GM19238 (cell line): ENCODE measurements around the gene ARFGEF2.
"Not testable (repeated sequence)": the region's sequence is repeated elsewhere in the genome, so short reads cannot be mapped to it uniquely, and the experiment has no call there.

Experiments used
- DNase-seq: peaks from one replicate; pipeline ENCODE4 v3.0.0; 2011; ENCODE audit warnings: low spot score; ENCODE audit not compliant: insufficient read length

ARFGEF2 gene

GRCh38 chr20:48951041-48951440 lies 29.5 kb downstream of the ARFGEF2 start:
- DNase-seq, result no peak

DNA sequence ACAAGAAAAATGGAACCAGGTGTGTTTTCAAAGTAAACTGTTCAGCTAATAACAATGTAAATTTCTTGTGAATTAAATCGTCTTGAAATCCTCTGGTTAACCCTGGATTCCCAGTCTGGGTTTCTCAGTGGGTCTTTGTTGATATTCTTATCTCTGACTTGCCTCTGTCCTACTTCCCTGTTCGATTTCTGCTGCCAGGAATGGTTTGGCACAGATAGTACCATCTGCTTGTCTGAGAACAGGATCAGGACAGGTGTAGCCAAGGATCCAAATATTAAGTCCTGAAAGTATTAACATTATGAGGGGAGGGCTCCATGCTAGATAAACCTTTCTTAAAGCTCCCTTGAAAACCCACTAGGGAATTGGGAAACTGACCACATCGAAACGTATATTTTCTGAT lies 30.1 kb downstream of the ARFGEF2 start:
- DNase-seq, result no peak

- no peak for DNase-seq
These were observed 31.1 kb downstream of the ARFGEF2 start for GRCh38 chr20:48952656-48953055.

DNA sequence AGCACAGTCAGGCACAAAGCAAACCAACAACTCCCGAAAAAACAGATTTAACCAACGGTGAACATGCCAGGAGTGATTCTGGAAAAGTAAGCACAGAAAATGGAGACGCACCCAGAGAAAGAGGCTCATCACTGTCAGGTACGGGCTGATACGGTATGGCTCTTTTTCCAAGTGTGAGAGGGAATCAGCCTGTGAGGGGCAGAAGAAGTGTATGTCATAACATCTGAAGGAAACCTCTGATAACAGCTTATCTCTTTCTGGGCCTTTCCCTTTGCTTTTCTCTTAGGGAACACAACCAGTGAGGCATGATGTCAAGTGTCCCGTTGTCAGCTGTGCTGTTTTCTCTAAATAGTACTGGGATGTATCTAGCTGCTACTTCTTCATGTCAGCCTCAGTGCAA lies 32.1 kb downstream of the ARFGEF2 start:
- DNase-seq, result no peak

GRCh38 chr20:48956052-48956451 lies 34.5 kb downstream of the ARFGEF2 start:
- DNase-seq, result no peak

GRCh38 chr20:48957053-48957481 lies 35.6 kb downstream of the ARFGEF2 start:
- no peak for DNase-seq

DNA sequence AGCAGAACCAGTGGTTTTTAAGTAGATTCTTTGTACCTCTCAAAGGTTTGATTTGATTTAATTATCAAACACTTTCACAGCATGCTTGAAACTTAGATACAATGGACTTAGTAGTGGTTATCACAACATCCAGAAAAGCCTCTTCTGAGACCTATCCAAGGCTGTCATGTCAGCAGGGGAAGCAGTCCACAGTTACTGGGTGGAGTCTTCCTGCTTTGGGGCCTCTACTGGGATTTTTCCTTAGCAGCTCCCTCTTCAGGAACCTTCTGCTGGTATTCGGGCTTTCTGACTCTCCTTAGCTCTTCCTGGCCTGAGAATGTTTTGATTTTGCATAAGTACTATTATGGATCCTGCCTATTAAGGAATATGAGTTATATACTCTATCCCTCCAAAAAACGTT lies 36.0 kb downstream of the ARFGEF2 start:
- no peak for DNase-seq

DNA sequence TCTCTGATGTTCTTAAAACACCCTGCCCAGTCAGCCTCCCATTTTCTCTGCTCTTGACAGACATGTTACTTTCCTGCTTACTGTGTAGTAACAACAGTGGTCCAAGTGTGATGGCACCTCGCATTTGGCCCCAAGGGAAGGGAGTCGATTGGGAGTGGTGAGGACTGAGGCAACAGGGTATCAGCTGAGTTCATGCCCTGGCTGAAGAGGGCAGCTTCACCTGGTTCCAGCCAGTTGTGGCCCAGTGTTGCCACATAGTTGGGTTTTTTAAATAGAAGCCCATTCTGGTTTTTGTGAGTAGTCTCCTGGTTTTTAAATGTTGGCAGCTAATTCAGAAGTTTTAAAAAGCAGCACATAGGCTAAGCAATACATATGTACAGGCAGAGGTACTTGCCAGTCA lies 37.2 kb downstream of the ARFGEF2 start:
- DNase-seq, result no peak

DNA sequence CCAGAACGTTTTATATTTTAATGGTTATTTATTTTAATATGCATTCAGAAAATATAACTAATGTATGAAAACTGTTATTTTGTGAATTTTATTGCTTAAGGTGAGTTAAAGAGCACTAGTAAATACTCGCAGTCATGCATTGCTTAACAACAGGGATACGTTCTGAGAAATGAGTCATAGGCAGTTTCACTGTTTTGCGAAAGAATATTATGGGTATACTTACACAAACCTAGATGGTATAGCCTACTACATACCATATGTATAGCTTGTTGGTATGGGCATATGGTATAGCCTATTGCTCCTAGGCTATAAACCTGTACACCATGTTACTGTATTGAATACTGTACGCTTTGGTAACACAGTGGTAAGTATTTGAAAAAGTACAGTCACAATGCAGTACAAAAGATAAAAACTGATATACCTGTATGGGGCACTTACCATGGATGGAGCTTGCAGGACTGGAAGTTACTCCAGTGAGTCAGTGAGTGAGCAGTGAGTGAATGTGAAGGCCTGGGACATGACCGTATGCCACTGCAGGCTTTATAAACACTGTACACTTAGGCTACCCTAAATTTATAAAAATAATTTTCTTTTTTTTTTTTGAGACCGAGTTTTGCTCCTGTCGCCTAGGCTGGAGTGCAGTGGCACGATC lies 38.5 kb downstream of the ARFGEF2 start:
- no peak for DNase-seq

DNA sequence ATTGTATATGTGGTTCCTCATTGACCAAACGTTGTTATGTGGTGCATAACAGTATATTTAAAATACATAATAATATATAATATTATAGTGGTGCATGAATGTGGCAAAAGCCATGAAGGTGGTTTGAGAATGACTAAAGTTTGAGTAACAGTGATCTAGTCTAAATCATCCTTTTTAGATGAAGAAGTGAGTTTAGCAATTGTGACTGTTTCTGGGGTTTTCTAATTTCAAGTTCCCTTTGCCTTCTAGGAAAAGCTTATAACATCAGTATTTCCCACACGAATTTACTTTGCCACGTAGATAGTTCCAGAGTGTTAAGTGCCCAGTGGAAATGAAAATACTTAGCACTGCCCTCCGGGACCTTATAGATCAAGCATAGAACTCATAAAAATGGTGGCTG lies 40.9 kb downstream of the ARFGEF2 start:
- no peak for DNase-seq

- no peak for DNase-seq
These were observed 41.7 kb downstream of the ARFGEF2 start for GRCh38 chr20:48962976-48963771.

DNA sequence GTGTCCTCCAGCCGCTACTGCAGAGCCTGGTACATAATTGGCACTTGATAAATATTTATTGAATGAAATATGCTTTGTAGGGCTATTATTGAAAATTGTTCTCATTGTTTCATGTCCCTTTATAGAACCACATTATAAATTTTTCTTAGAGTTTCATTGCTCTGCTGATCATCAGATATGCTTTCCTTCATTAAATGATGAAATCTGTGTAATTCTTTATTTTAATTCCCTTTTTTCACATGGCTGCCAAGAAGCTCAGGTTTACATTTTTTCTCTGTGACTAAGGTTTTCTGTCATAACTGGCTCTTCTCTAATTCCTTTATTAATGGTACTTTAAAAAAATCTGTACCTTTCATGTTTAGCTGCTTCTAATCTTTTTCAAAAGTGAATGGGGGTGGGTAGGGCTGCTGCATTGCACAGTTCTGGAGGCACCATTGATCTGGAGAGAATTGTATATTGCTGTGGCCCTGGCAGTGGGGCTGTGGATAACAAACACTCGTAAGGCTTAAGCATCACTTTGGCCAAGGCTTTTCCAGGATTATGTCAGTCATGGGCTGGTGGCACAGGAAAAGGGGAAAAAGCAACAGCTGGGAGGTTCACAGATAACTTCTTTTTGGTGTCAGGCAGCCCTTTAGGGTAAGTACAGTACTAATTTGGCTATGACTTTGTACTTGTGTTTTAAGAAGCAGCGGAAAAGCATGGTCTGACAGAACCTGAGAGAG lies 43.8 kb downstream of the ARFGEF2 start:
- DNase-seq, result no peak

- DNase-seq, result no peak
These were observed 49.3 kb downstream of the ARFGEF2 start for GRCh38 chr20:48970681-48971365.

DNA sequence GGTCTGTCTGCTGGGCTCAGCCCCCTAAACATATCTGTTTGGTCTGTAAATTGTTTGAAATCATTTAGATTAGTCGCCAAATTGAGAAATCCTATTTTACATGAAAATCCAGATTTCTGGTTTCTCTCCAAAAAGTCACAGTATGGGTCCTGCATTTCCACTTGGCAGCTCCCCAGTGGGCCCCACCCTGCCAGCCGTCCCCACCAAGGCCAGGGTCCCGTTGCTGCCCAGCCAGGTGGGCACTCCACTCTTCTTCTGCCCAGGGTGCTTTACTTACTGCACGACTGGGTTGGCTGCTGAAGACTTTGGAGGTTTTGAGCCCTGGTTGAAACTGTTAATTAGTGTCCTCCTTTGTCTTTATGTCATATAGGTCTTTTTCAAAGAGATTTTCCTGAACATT lies 50.4 kb downstream of the ARFGEF2 start:
- DNase-seq, result no peak

- no peak for DNase-seq
These were observed 51.3 kb downstream of the ARFGEF2 start for GRCh38 chr20:48972816-48973215.

DNA sequence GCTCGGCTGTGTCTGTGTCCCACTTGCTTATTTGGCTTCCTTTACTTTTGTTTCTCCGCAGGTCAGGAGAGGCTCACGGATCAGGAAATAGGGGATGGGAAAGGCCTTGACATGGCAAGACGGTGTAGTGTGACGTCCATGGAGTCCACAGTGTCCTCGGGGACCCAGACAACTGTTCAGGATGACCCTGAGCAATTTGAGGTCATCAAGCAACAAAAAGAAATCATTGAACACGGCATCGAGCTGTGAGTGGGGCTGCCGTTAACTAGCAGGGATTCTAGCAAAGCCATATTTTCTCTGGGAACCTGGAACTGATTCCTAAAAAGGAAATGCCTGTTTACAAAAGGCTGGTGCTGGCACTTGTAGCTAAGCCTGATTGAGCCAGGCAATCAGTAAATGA lies 54.4 kb downstream of the ARFGEF2 start:
- DNase-seq, result no peak

DNA sequence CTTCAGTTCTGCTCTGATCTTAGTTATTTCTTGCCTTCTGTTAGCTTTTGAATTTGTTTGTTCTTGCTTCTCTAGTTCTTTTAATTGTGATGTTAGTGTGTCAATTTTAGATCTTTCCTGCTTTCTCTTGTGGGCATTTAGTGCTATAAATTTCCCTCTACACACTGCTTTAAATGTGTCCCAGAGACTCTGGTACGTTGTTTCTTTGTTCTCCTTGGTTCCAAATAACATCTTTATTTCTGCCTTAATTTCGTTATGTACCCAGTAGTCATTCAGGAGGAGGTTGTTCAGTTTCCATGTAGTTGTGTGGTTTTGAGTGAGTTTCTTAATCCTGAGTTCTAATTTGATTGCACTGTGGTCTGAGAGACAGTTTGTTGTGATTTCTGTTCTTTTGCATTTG lies 58.5 kb downstream of the ARFGEF2 start:
- DNase-seq, result not testable (repeated sequence)

DNA sequence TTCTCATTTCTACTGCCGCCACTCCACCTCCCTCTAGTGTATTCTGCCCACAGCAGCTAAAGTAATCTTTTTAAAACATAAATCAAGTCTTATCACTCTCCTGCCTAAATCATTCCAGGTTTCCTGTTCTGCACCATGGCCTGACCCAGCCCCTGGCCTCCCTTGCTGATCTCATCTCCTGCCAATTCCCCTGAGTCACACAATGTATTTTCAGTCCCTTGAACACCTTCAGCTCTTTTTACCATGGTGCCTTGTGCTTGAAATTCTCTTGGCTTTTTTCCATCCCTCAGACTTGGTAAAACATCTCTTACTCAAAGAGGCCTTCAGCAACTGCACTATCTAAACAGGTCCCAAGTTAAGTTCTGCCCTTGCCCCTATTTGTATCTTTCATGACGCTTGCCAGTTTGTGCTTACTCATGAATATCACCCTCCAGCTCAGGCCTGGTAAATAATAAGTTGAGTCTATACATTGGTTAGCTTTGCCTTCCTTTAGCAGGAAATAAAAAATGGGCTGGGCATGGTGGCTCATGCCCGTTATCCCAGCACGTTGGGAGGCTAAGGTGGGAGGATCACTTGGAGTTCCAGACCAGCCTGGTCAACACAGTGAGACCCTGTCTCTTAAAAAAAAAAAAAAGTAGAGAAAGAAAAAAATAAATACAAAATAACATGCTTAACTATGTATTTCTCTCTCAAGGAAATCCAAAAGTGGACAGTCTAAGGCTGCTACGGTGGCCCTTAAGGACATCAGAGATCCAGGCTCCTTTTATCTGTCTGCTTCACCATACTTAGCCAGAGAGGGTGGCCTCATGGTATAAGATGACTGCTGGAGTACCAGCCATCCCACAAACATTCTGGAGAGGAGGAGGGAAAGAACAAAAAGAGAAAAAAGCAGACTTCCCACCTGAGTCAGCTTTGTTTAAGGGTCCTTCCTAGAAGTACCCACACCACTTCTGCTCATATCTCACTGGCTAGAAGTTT lies 62.2 kb downstream of the ARFGEF2 start:
- no peak for DNase-seq

GRCh38 chr20:48984575-48985219 lies 63.2 kb downstream of the ARFGEF2 start:
- no peak for DNase-seq

GRCh38 chr20:48986899-48987298 lies 65.4 kb downstream of the ARFGEF2 start:
- no peak for DNase-seq
